H1 (cell line): ENCODE results near the gene TAX1BP3. TPM values are rescaled to one million over a fixed set of nuclear protein-coding genes. Genes with fewer than 3 reads are reported as not detected.
"Not testable (repeated sequence)": the region's sequence is repeated elsewhere in the genome, so short reads cannot be mapped to it uniquely, and the experiment has no call there.

Source experiments
- CTCF ChIA-PET: fragments of 300-600 bp; sonication (Branson Sonifier 250); formaldehyde crosslinking; loops from one replicate; lab custom pipeline; 2021; ENCODE audit not compliant: partially characterized antibody; lab: Charles Lee
- POLR2A ChIA-PET: fragments of 300-600 bp; sonication (Branson Sonifier 250); formaldehyde crosslinking; loops from one replicate; lab custom pipeline; 2021; ENCODE audit warnings: inconsistent platforms; ENCODE audit not compliant: partially characterized antibody; lab: Charles Lee
- DNase-seq, 2 experiments: peaks; one replicate each; pipeline versions ENCODE4 v3.0.0 to v3.0.0-alpha.2; 2010 to 2022; ENCODE audit warnings: low spot score in 2 of 2, low read depth in 1 of 2, mixed read lengths in 1 of 2
- FAIRE-seq: peaks from 2 replicates; lab custom pipeline; 2011; peaks lifted over from hg19 to GRCh38; lab: Jason Lieb, UNC
- H2AFZ ChIP-seq: 2 replicates; pipeline ENCODE4 v1.8.1; 2012; ENCODE audit warnings: low read length, inconsistent platforms
- H2AK5ac ChIP-seq: 2 replicates; pipeline ENCODE4 v1.6.1; 2013; ENCODE audit warnings: low read depth, low read length
- H2BK120ac ChIP-seq: replicated peaks from 2 replicates; pipeline ENCODE3; 2013; ENCODE audit warnings: low read depth, low read length, inconsistent platforms
- H2BK12ac ChIP-seq: 2 replicates; pipeline ENCODE4 v1.6.1; 2013; ENCODE audit warnings: low read depth, low read length
- H2BK15ac ChIP-seq: 2 replicates; pipeline ENCODE4 v1.6.1; 2013; ENCODE audit warnings: low read length
- H2BK20ac ChIP-seq: 2 replicates; pipeline ENCODE4 v1.6.1; 2013; ENCODE audit warnings: low read length
- H2BK5ac ChIP-seq: 2 replicates; pipeline ENCODE4 v1.6.1; 2013; ENCODE audit warnings: low read depth, low read length
- H3K14ac ChIP-seq: 2 replicates; pipeline ENCODE4 v1.6.1; 2013; ENCODE audit warnings: inconsistent platforms; ENCODE audit not compliant: insufficient read length
- H3K18ac ChIP-seq: 2 replicates; pipeline ENCODE4 v1.6.1; 2013; ENCODE audit warnings: low read length; ENCODE audit errors: extremely low read depth
- H3K23ac ChIP-seq: 2 replicates; pipeline ENCODE4 v1.6.1; 2013; ENCODE audit warnings: inconsistent platforms; ENCODE audit not compliant: insufficient read length
- H3K23me2 ChIP-seq: 2 replicates; pipeline ENCODE4 v1.6.1; 2013; ENCODE audit warnings: low read depth, low read length
- H3K27ac ChIP-seq: 2 replicates; pipeline ENCODE4 v1.6.1; 2011; ENCODE audit warnings: low read depth, low read length, inconsistent platforms
- H3K27me3 ChIP-seq, 4 experiments: replicated peaks in 1 of 4; 1 replicate in 1 of 4; 2 replicates in 3 of 4; pipeline versions ENCODE4 v1.6.1 to v1.8.1; 2011 to 2013; ENCODE audit warnings: low read length in 3 of 4, mild to moderate bottlenecking in 3 of 4, inconsistent platforms in 2 of 4, mixed read lengths in 2 of 4, moderate library complexity in 1 of 4; ENCODE audit not compliant: control insufficient read depth in 3 of 4, insufficient read depth in 3 of 4; ENCODE audit errors: extremely low read depth in 1 of 4
- H3K36me3 ChIP-seq, 4 experiments: 2 replicates each; pipeline versions ENCODE4 v1.6.1 to v1.8.1; 2011 to 2013; ENCODE audit warnings: mild to moderate bottlenecking in 4 of 4, low read length in 3 of 4, moderate library complexity in 2 of 4, control low read depth in 1 of 4, inconsistent platforms in 1 of 4; ENCODE audit not compliant: insufficient read depth in 4 of 4, control insufficient read depth in 2 of 4
- H3K4ac ChIP-seq: replicated peaks from 2 replicates; pipeline ENCODE3; 2013; ENCODE audit warnings: low read length, low read depth, mixed read lengths, inconsistent platforms; ENCODE audit not compliant: insufficient read length
- H3K4me1 ChIP-seq, 4 experiments: replicated peaks in 1 of 4; 1 replicate in 1 of 4; 2 replicates in 3 of 4; pipeline versions ENCODE4 v1.6.1 to v1.8.1; 2011 to 2013; ENCODE audit warnings: low read length in 3 of 4, inconsistent platforms in 2 of 4, mixed read lengths in 1 of 4; ENCODE audit not compliant: insufficient read depth in 4 of 4, control insufficient read depth in 3 of 4
- H3K4me2 ChIP-seq, 2 experiments: 2 replicates each; pipeline versions ENCODE4 v1.6.1 to v1.8.1; 2011 to 2013; ENCODE audit warnings: low read depth in 2 of 2, low read length in 2 of 2, control low read depth in 1 of 2, inconsistent platforms in 1 of 2, mild to moderate bottlenecking in 1 of 2; ENCODE audit not compliant: insufficient read depth in 1 of 2
- H3K4me3 ChIP-seq, 4 experiments: fragments of 200-600, 300-600 bp in 1 of 4; sonication (generic), shearing (Covaris generic), sonication (Bioruptor Twin) in 1 of 4; 2 replicates each; pipeline versions ENCODE4 v1.5.1 to v1.8.1; 2011 to 2016; ENCODE audit warnings: low read length in 4 of 4, low read depth in 3 of 4, control low read depth in 2 of 4, inconsistent platforms in 2 of 4, mild to moderate bottlenecking in 2 of 4, mixed read lengths in 1 of 4, moderate library complexity in 1 of 4; ENCODE audit not compliant: insufficient read depth in 2 of 4; ENCODE audit errors: extremely low read depth in 1 of 4
- H3K56ac ChIP-seq: replicated peaks from 2 replicates; pipeline ENCODE3; 2013; ENCODE audit warnings: low read depth, mild to moderate bottlenecking, mixed read lengths, low read length, inconsistent platforms; ENCODE audit not compliant: insufficient read length
- H3K79me1 ChIP-seq: 2 replicates; pipeline ENCODE4 v1.6.1; 2013; ENCODE audit warnings: low read depth, low read length, control low read depth
- H3K79me2 ChIP-seq, 2 experiments: 2 replicates each; pipeline versions ENCODE4 v1.6.1 to v1.8.1; 2012 to 2013; ENCODE audit warnings: low read length in 2 of 2, mild to moderate bottlenecking in 2 of 2, inconsistent platforms in 1 of 2; ENCODE audit not compliant: insufficient read depth in 2 of 2, control insufficient read depth in 1 of 2
- H3K9ac ChIP-seq, 4 experiments: replicated peaks in 1 of 4; 1 replicate in 1 of 4; 2 replicates in 3 of 4; pipeline versions ENCODE4 v1.6.1 to v1.8.1; 2011 to 2013; ENCODE audit warnings: low read depth in 3 of 4, low read length in 3 of 4, control low read depth in 2 of 4, mild to moderate bottlenecking in 2 of 4, moderate library complexity in 2 of 4, inconsistent platforms in 1 of 4; ENCODE audit errors: extremely low read depth in 1 of 4
- H3K9me3 ChIP-seq, 2 experiments: 2 replicates each; pipeline versions ENCODE4 v1.6.1 to v1.8.1; 2012 to 2013; ENCODE audit warnings: mild to moderate bottlenecking in 2 of 2, moderate library complexity in 2 of 2, control low read depth in 1 of 2, inconsistent platforms in 1 of 2, low read depth in 1 of 2, low read length in 1 of 2, mixed read lengths in 1 of 2; ENCODE audit not compliant: insufficient read depth in 2 of 2
- H4K20me1 ChIP-seq, 2 experiments: replicated peaks in 1 of 2; 2 replicates each; pipeline versions ENCODE3 to v1.8.1; 2011 to 2013; ENCODE audit warnings: inconsistent platforms in 2 of 2, low read length in 2 of 2, mild to moderate bottlenecking in 1 of 2; ENCODE audit not compliant: insufficient read depth in 2 of 2, control insufficient read depth in 1 of 2
- H4K5ac ChIP-seq: 2 replicates; pipeline ENCODE4 v1.6.1; 2013; ENCODE audit warnings: low read length, low read depth, mixed read lengths, inconsistent platforms; ENCODE audit not compliant: insufficient read length
- H4K8ac ChIP-seq: 2 replicates; pipeline ENCODE4 v1.8.0; 2013; ENCODE audit warnings: mild to moderate bottlenecking, moderate library complexity, low read length, inconsistent platforms; ENCODE audit not compliant: insufficient read depth; ENCODE audit errors: extremely low read depth
- H4K91ac ChIP-seq: replicated peaks from 2 replicates; pipeline ENCODE3; 2013; ENCODE audit warnings: low read length, mixed read lengths, inconsistent platforms; ENCODE audit not compliant: insufficient read length
- EZH2 ChIP-seq: fragments of 200-600 bp; sonication (generic); IDR thresholded peaks from 2 replicates; pipeline ENCODE4 v1.7.1; 2012; ENCODE audit warnings: low read depth, mild to moderate bottlenecking, moderate library complexity, low read length, inconsistent platforms; ENCODE audit not compliant: severe bottlenecking
- WGBS, 2 experiments: shearing (Covaris generic) in 1 of 2; methylation state at CpG; one replicate each; pipeline versions ENCODE4 v1.1.6 to v1.1.7; 2013 to 2015; ENCODE audit warnings: low lambda C conversion rate in 2 of 2, mixed read lengths in 2 of 2, inconsistent platforms in 1 of 2, low coverage in 1 of 2, missing lambda C conversion rate in 1 of 2; ENCODE audit not compliant: insufficient replicate concordance in 2 of 2, insufficient coverage in 1 of 2, insufficient read length in 1 of 2; ENCODE audit errors: extremely low coverage in 1 of 2, missing lambda C conversion rate in 1 of 2; 5-methylcytosine and 5-hydroxymethylcytosine counted together
- polyA plus RNA-seq, 7 experiments: library from polyadenylated mRNA; depleted of rRNA in 3 of 7; stranded (reverse) in 5 of 7; unstranded in 2 of 7; fragments of >200 nt in 5 of 7; fragments of 200-250 nt in 2 of 7; gene quantifications; 1 replicate in 5 of 7; 2 replicates in 1 of 7; 4 replicates in 1 of 7; pipeline versions ENCODE4 v1.2.1 to v1.2.3, GENCODE V29; 2011 to 2013; ENCODE audit warnings: missing spikeins in 2 of 7, mixed read lengths in 2 of 7
- total RNA-seq: library from RNA; stranded (reverse); fragmentation: NEBNext Ultra II Directional; extraction: Animal tissue kit (Norgen Biotek cat#: 25700); gene quantifications from 2 replicates; pipeline ENCODE4 v1.2.1, GENCODE V29; 2021
- TF ChIP-seq, protein P1 (sequence below), 3 experiments: IDR thresholded peaks; 1 replicate in 2 of 3; 2 replicates in 1 of 3; pipeline versions ENCODE4 v1.5.1 to v1.6.1; 2011; ENCODE audit warnings: low read length in 3 of 3, mild to moderate bottlenecking in 3 of 3, inconsistent platforms in 2 of 3, low read depth in 1 of 3, moderate library complexity in 1 of 3; ENCODE audit not compliant: insufficient read depth in 1 of 3; ENCODE audit errors: control extremely low read depth in 1 of 3

Gene TAX1BP3
- total and polyA plus RNA-seq, 2 of the 8 experiments (the other 6 are each of a cell fraction or from before 2014, with no cell fraction given), result 65.3 to 81.8 TPM

DNA sequence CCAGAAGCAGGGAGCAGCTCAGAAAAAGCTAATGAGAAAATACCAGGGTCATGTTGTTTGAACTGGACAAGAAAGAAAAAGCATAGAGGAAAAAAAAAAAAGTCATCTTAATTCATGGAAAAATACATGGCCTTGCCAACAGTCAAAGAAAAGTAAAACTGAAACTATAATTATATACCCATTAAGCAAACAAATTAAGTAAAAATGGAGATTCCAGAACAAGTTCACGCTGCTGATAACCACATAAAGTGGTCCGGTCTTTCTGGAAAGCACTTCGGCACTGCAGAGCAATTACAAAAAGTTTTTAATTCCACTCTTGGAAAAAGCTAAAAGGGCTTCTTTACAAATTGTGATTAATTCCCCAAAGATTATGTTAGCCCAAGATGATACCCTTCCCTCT, 40.0 kb upstream of the TAX1BP3 start (continued):
- TF ChIP-seq, protein P1, sequence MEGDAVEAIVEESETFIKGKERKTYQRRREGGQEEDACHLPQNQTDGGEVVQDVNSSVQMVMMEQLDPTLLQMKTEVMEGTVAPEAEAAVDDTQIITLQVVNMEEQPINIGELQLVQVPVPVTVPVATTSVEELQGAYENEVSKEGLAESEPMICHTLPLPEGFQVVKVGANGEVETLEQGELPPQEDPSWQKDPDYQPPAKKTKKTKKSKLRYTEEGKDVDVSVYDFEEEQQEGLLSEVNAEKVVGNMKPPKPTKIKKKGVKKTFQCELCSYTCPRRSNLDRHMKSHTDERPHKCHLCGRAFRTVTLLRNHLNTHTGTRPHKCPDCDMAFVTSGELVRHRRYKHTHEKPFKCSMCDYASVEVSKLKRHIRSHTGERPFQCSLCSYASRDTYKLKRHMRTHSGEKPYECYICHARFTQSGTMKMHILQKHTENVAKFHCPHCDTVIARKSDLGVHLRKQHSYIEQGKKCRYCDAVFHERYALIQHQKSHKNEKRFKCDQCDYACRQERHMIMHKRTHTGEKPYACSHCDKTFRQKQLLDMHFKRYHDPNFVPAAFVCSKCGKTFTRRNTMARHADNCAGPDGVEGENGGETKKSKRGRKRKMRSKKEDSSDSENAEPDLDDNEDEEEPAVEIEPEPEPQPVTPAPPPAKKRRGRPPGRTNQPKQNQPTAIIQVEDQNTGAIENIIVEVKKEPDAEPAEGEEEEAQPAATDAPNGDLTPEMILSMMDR (IDR thresholded peaks at IDR 0.05; ENCODE audit: control extremely low read depth in 1 of 3, insufficient read depth in 1 of 3, low read depth in 1 of 3, low read length in 3 of 3), result no peak
- no peak for TF ChIP-seq EZH2

DNA sequence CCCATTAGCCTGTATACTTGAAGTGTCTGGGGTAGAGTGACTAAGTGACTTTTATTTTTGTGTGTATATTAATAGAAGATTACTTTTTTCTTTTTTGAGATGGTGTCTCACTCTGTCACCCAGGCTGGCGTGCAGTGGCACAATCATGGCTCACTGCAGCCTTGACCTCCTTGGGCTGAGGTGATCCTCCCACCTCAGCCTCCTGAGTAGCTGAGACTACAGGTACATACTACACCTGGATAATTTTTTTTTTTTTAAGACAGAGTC, 37.3 kb upstream of the TAX1BP3 start:
- H4K20me1 ChIP-seq, H4K5ac ChIP-seq, H3K4ac ChIP-seq, H4K8ac ChIP-seq, H3K4me1 ChIP-seq, H3K36me3 ChIP-seq, H3K4me3 ChIP-seq, H3K18ac ChIP-seq, H3K9ac ChIP-seq, H2AFZ ChIP-seq, DNase-seq, H3K56ac ChIP-seq, H2AK5ac ChIP-seq, H3K23ac ChIP-seq, H3K14ac ChIP-seq, H4K91ac ChIP-seq, H2BK15ac ChIP-seq, H2BK120ac ChIP-seq, H3K23me2 ChIP-seq, H2BK20ac ChIP-seq, H2BK5ac ChIP-seq, H3K79me1 ChIP-seq, H3K79me2 ChIP-seq, FAIRE-seq, H3K27ac ChIP-seq, H3K4me2 ChIP-seq, POLR2A ChIA-PET, H2BK12ac ChIP-seq, H3K27me3 ChIP-seq, H3K9me3 ChIP-seq: not testable (repeated sequence)
- 94% methylated on average over 1 of the region's 1 CpG; no CpG with 5 or more reads in 1 of the 2 experiments for WGBS, 2 experiments
- CTCF ChIA-PET, result interaction anchor here (0.6 to 1.2 kb wide), 4 partner anchors 14 to 171 kb away, joined by 3 read pairs; no protein-coding TSS in a partner anchor
